Activated B cell treated with CpG ODN at 0.5 μM for 24 hours (primary cell): ENCODE measurements around the gene SUPT4H1. TPM values are rescaled to one million over a fixed set of nuclear protein-coding genes. Genes with fewer than 3 reads are reported as not detected.

Experiments
- ATAC-seq: fragments of 200-7000 bp; cut with Tn5 transposase; one replicate; pipeline ENCODE4 v1.10.0; 2021; ENCODE audit warnings: low read depth, mild to moderate bottlenecking, moderate library complexity
- CTCF ChIA-PET: fragments of 350-600 bp; sonication (Branson Sonifier 250); formaldehyde crosslinking; loops from one replicate; lab custom pipeline; 2021; ENCODE audit warnings: antibody characterized with exemption; lab: Charles Lee
- POLR2A ChIA-PET: fragments of 350-600 bp; sonication (Branson Sonifier 250); formaldehyde crosslinking; loops from one replicate; lab custom pipeline; 2021; ENCODE audit warnings: antibody characterized with exemption; lab: Charles Lee
- DNase-seq: peaks from one replicate; pipeline ENCODE4 v3.0.0; 2022
- H3K27ac Mint-ChIP-seq: one replicate; pipeline ENCODE4 v1.8.0; 2020; ENCODE audit warnings: mixed read lengths
- H3K27me3 Mint-ChIP-seq: one replicate; pipeline ENCODE4 v1.8.0; 2021; ENCODE audit warnings: mixed read lengths
- H3K36me3 Mint-ChIP-seq: one replicate; pipeline ENCODE4 v1.8.0; 2021; ENCODE audit warnings: low read depth, mixed read lengths
- H3K4me1 Mint-ChIP-seq: one replicate; pipeline ENCODE4 v1.8.0; 2021; ENCODE audit warnings: mixed read lengths
- H3K4me3 Mint-ChIP-seq: one replicate; pipeline ENCODE4 v1.8.0; 2020; ENCODE audit warnings: mild to moderate bottlenecking, mixed read lengths
- H3K9me3 Mint-ChIP-seq: one replicate; pipeline ENCODE4 v1.8.0; 2020; ENCODE audit warnings: mixed read lengths
- CTCF ChIP-seq: fragments of 200-600 bp; IDR thresholded peaks from one replicate; pipeline ENCODE4 v1.8.0; 2022; ENCODE audit warnings: antibody characterized with exemption, mild to moderate bottlenecking
- intact Hi-C: fragments of 100-400 bp; cut with micrococcal nuclease; formaldehyde crosslinking; loops from one replicate; pipeline ENCODE4 v1.15.1; 2024
- total RNA-seq: library from RNA; stranded (reverse); gene quantifications from 2 replicates; pipeline ENCODE4 v1.2.3, GENCODE V29; 2022

The SUPT4H1 gene
- total RNA-seq, 1 donor from 2014 or later = 90.2 TPM

- Mint-ChIP-seq H3K9me3 (no peaks in the 10 kb centered on the region), H3K4me3 (no peak overlapping the region), H3K4me1 (peaks cover 23% of the 10 kb centered on the region), H3K27me3 (no peaks in the 10 kb centered on the region), H3K36me3 (peaks cover 4% of the 10 kb centered on the region), H3K27ac (no peak overlapping the region)
- no peak for TF ChIP-seq CTCF
- ATAC-seq (no peak), DNase-seq (no peak)
- intact Hi-C loops = no loop called here
- ChIA-PET POLR2A (interaction anchor here (1.7 to 9.7 kb wide), 2 partner anchors 21 to 31 kb away, joined by 3 to 126 read pairs; no protein-coding TSS in a partner anchor), CTCF (no interaction called here)
Observed at GRCh38 chr17:58365185-58365979, 13.4 kb upstream of the SUPT4H1 start.

- no peak for TF ChIP-seq CTCF
- ChIA-PET CTCF (interaction anchor here (1.5 to 1.6 kb wide), 2 partner anchors 49 to 53 kb away, joined by 3 read pairs; partner anchors contain the start of gene RNF43), POLR2A (interaction anchor here (0.6 to 1.7 kb wide), 4 partner anchors 12 to 32 kb away, joined by 3 to 11 read pairs (median 4); partner anchors contain the start of gene SUPT4H1)
- peaks cover 15% of the 10 kb centered on the region for H3K4me1 Mint-ChIP-seq
- ATAC-seq (no peak), DNase-seq (no peak)
- peaks cover 4% of the 10 kb centered on the region for H3K36me3 Mint-ChIP-seq
- no peaks in the 10 kb centered on the region for H3K27me3 Mint-ChIP-seq
- no peak overlapping the region for H3K27ac Mint-ChIP-seq
- H3K9me3 Mint-ChIP-seq = no peaks in the 10 kb centered on the region
- intact Hi-C loops = no loop called here
- no peak overlapping the region for H3K4me3 Mint-ChIP-seq
Observed at GRCh38 chr17:58364270-58364942, 12.4 kb upstream of the SUPT4H1 start.

GRCh38 chr17:58363457-58364185, 11.6 kb upstream of the SUPT4H1 start:
- Mint-ChIP-seq H3K9me3 (no peaks in the 10 kb centered on the region), H3K27ac (no peak overlapping the region), H3K4me3 (no peak overlapping the region), H3K4me1 (peaks cover 7% of the 10 kb centered on the region), H3K36me3 (peaks cover 4% of the 10 kb centered on the region), H3K27me3 (no peaks in the 10 kb centered on the region)
- DNase-seq (no peak), ATAC-seq (no peak)
- intact Hi-C loops = no loop called here
- ChIA-PET CTCF (interaction anchor here (1.5 to 1.8 kb wide), 3 partner anchors 46 to 54 kb away, joined by 3 to 4 read pairs (median 3); partner anchors contain the start of gene RNF43), POLR2A (interaction anchor here (0.6 to 1.7 kb wide), 4 partner anchors 11 to 128 kb away, joined by 3 to 11 read pairs (median 4); partner anchors contain the start of genes SUPT4H1 and TSPOAP1)
- no peak for TF ChIP-seq CTCF

GRCh38 chr17:58362368-58363014, 10.5 kb upstream of the SUPT4H1 start:
- POLR2A ChIA-PET = interaction anchor here (0.6 to 1.5 kb wide), 3 partner anchors 10 to 120 kb away, joined by 3 to 9 read pairs (median 5); partner anchors contain the start of genes SUPT4H1 and TSPOAP1

More at GRCh38 chr17:58362368-58363014, 10.5 kb upstream of the SUPT4H1 start:
- H3K4me3 Mint-ChIP-seq = no peak overlapping the region
- intact Hi-C loops = no loop called here
- no peak for DNase-seq
- no peaks in the 10 kb centered on the region for H3K27me3 Mint-ChIP-seq
- peaks cover 6% of the 10 kb centered on the region for H3K36me3 Mint-ChIP-seq
- H3K4me1 Mint-ChIP-seq = peaks cover under 1% of the 10 kb centered on the region
- no peaks in the 10 kb centered on the region for H3K9me3 Mint-ChIP-seq
- no peak for TF ChIP-seq CTCF
- no peak for ATAC-seq
- CTCF ChIA-PET = interaction anchor here (0.8 to 1.8 kb wide), 3 partner anchors 45 to 55 kb away, joined by 3 to 4 read pairs (median 3); partner anchors contain the start of gene RNF43
- H3K27ac Mint-ChIP-seq = no peak overlapping the region
